OCI-LY7 (cell line): ENCODE measurements around the gene NUP50. TPM values are rescaled to one million over a fixed set of nuclear protein-coding genes. Genes with fewer than 3 reads are reported as not detected.

Experiments used
- BruUV-seq: library from RNA; stranded (reverse); fragments of 400-500 nt; replicated peaks from 2 replicates; lab custom pipeline; 2021; lab: Mats Ljungman, UMichigan
- CTCF ChIA-PET: fragments of 300-600 bp; sonication (Branson Sonifier 250); formaldehyde crosslinking; loops from one replicate; lab custom pipeline; 2022; ENCODE audit warnings: antibody characterized with exemption; ENCODE audit not compliant: unreplicated experiment; lab: Charles Lee
- POLR2A ChIA-PET: fragments of 300-600 bp; sonication (Branson Sonifier 250); formaldehyde crosslinking; loops from one replicate; lab custom pipeline; 2022; ENCODE audit warnings: antibody characterized with exemption; lab: Charles Lee
- DNase-seq: peaks from one replicate; pipeline ENCODE4 v3.0.0-alpha.2; 2015; ENCODE audit warnings: low spot score
- H2AFZ ChIP-seq: fragments of 200-600 bp; sonication (generic), shearing (Covaris generic); 2 replicates; pipeline ENCODE4 v1.6.1; 2014; ENCODE audit warnings: mild to moderate bottlenecking, antibody characterized with exemption, low read length, moderate library complexity
- H3K27ac ChIP-seq: fragments of 200-600 bp; sonication (generic); 2 replicates; pipeline ENCODE4 v1.5.1; 2014; ENCODE audit warnings: mixed run types, low read depth, mild to moderate bottlenecking, moderate library complexity, low read length, inconsistent platforms; ENCODE audit not compliant: poor library complexity, severe bottlenecking
- H3K36me3 ChIP-seq: fragments of 200-600 bp; sonication (generic); 2 replicates; pipeline ENCODE4 v1.6.1; 2014; ENCODE audit warnings: mild to moderate bottlenecking, antibody characterized with exemption, low read length, moderate library complexity, mixed read lengths; ENCODE audit not compliant: insufficient read depth
- H3K4me1 ChIP-seq: fragments of 200-600 bp; sonication (generic); 2 replicates; pipeline ENCODE4 v1.5.1; 2014; ENCODE audit warnings: mild to moderate bottlenecking, low read length; ENCODE audit not compliant: insufficient read depth, poor library complexity, severe bottlenecking
- H3K4me2 ChIP-seq: fragments of 200-600 bp; sonication (generic); 2 replicates; pipeline ENCODE4 v1.6.1; 2014; ENCODE audit warnings: mild to moderate bottlenecking, low read length
- H3K4me3 ChIP-seq: fragments of 200-600 bp; sonication (generic); 2 replicates; pipeline ENCODE4 v1.5.1; 2014; ENCODE audit warnings: mild to moderate bottlenecking, low read depth, low read length; ENCODE audit not compliant: poor library complexity, severe bottlenecking
- H3K79me2 ChIP-seq: fragments of 200-600 bp; sonication (generic); 2 replicates; pipeline ENCODE4 v1.6.1; 2016; ENCODE audit warnings: low read depth, mild to moderate bottlenecking, low read length, moderate library complexity, mixed read lengths; ENCODE audit not compliant: insufficient read depth
- H3K9me2 ChIP-seq: fragments of 200-600 bp; sonication (generic); 2 replicates; pipeline ENCODE4 v1.6.1; 2016; ENCODE audit warnings: mild to moderate bottlenecking, low read length, mixed read lengths; ENCODE audit not compliant: insufficient read depth
- H3K9me3 ChIP-seq: fragments of 200-600 bp; sonication (generic); 2 replicates; pipeline ENCODE4 v1.6.1; 2014; ENCODE audit warnings: mild to moderate bottlenecking, mixed run types, low read length, mixed read lengths
- H4K20me1 ChIP-seq: fragments of 200-600 bp; sonication (generic); 2 replicates; pipeline ENCODE4 v1.6.1; 2014; ENCODE audit warnings: mild to moderate bottlenecking, antibody characterized with exemption, low read length, moderate library complexity, mixed read lengths; ENCODE audit not compliant: insufficient read depth
- EZH2phosphoT487 ChIP-seq: fragments of 200-600 bp; sonication (generic); IDR thresholded peaks from 2 replicates; pipeline ENCODE4 v1.6.1; 2018; ENCODE audit warnings: low read depth, borderline replicate concordance, mild to moderate bottlenecking, mixed run types, antibody characterized with exemption, low read length, moderate library complexity, mixed read lengths
- intact Hi-C: fragments of 100-400 bp; cut with micrococcal nuclease; formaldehyde crosslinking; loops from one replicate; pipeline ENCODE4 v1.10.0; 2022; ENCODE audit not compliant: unreplicated experiment
- total RNA-seq, 2 experiments: library from RNA; depleted of rRNA in 1 of 2; stranded (reverse); fragments of >200 nt in 1 of 2; shearing (Covaris generic) in 1 of 2; gene quantifications; 2 replicates each; pipeline ENCODE4 v1.2.3, GENCODE V29; 2014 to 2022
- TF ChIP-seq, protein P1 (sequence below): fragments of 200-600 bp; sonication (generic); conservative IDR thresholded peaks from 2 replicates; pipeline ENCODE4 v1.5.1; 2014; ENCODE audit warnings: mild to moderate bottlenecking, antibody characterized with exemption, low read length, moderate library complexity, mixed read lengths

NUP50 gene
- total RNA-seq, 2 experiments from 2014 or later, result 107 to 132 TPM

DNA sequence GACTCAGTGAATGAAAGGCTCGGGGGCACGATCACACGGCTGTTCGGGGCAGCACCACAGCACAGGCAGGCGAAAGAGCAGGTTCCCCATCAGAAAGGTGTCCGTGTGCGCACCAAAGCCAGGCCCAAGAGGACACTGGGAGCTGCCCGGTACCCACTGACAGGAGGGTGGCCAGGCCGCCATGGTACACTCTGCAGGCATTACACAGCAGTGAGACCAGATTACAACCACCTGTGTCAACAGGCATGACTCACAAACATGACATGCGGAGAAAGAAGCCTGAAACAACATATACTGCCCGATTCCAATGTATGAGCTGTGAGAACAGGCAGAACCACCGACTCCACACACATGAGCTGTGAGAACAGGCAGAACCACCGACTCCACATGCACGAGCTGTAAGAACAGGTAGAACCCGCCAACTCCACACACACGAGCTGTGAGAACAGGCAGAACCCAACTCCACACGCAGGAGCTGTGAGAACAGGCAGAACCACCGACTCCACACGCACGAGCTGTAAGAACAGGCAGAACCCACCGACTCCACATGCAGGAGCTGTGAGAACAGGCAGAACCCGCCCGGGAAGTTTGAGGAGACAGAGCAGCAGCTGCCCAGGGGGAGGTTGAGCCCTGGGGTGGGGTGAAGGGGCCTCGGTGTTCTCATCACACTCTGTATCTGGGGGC, 44.4 kb downstream of the NUP50 start:
- no peaks in the 10 kb centered on the region for H3K9me2 ChIP-seq
- no peak overlapping the region for H3K27ac ChIP-seq
- no peak overlapping the region for H3K4me2 ChIP-seq
- intact Hi-C loops, result no loop called here
- no peaks in the 10 kb centered on the region; the same call in 1 of the 2 replicates for H4K20me1 ChIP-seq
- H3K36me3 ChIP-seq, result peaks cover 71% of the 10 kb centered on the region
- H2AFZ ChIP-seq, result no peak overlapping the region
- CTCF ChIA-PET, result interaction anchor here (0.5 to 1.1 kb wide), 2 partner anchors 13 to 55 kb away, joined by 3 read pairs; no protein-coding TSS in a partner anchor
- peaks cover 7% of the 10 kb centered on the region for H3K79me2 ChIP-seq
- H3K4me1 ChIP-seq, result no peaks in the 10 kb centered on the region
- no peak for TF ChIP-seq EZH2phosphoT487
- TF ChIP-seq, protein P1, sequence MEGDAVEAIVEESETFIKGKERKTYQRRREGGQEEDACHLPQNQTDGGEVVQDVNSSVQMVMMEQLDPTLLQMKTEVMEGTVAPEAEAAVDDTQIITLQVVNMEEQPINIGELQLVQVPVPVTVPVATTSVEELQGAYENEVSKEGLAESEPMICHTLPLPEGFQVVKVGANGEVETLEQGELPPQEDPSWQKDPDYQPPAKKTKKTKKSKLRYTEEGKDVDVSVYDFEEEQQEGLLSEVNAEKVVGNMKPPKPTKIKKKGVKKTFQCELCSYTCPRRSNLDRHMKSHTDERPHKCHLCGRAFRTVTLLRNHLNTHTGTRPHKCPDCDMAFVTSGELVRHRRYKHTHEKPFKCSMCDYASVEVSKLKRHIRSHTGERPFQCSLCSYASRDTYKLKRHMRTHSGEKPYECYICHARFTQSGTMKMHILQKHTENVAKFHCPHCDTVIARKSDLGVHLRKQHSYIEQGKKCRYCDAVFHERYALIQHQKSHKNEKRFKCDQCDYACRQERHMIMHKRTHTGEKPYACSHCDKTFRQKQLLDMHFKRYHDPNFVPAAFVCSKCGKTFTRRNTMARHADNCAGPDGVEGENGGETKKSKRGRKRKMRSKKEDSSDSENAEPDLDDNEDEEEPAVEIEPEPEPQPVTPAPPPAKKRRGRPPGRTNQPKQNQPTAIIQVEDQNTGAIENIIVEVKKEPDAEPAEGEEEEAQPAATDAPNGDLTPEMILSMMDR, result no peak
- no peak overlapping the region for H3K4me3 ChIP-seq
- no peaks in the 10 kb centered on the region for H3K9me3 ChIP-seq
- BruUV-seq, result no TSS peak
- DNase-seq, result no peak
- POLR2A ChIA-PET, result no interaction called here

GRCh38 chr22:45208696-45208992, 44.9 kb downstream of the NUP50 start:
- H3K4me2 ChIP-seq, result no peak overlapping the region
- H3K9me2 ChIP-seq, result no peaks in the 10 kb centered on the region
- POLR2A ChIA-PET, result no interaction called here
- H3K9me3 ChIP-seq, result no peaks in the 10 kb centered on the region
- H2AFZ ChIP-seq, result no peak overlapping the region
- H3K4me1 ChIP-seq, result peaks cover 5% of the 10 kb centered on the region
- no peak for DNase-seq
- intact Hi-C loops, result no loop called here
- TF ChIP-seq, protein P1, result no peak
- no peak for TF ChIP-seq EZH2phosphoT487
- no TSS peak for BruUV-seq
- no peak overlapping the region for H3K27ac ChIP-seq
- CTCF ChIA-PET, result interaction anchor here (0.5 to 1.1 kb wide), 2 partner anchors 12 to 55 kb away, joined by 3 read pairs; no protein-coding TSS in a partner anchor
- peaks cover 69% of the 10 kb centered on the region for H3K36me3 ChIP-seq
- no peak overlapping the region for H3K4me3 ChIP-seq
- peaks cover 12% of the 10 kb centered on the region for H3K79me2 ChIP-seq
- H4K20me1 ChIP-seq, result no peaks in the 10 kb centered on the region; the same call in 1 of the 2 replicates
